ENCODE data around the gene GPD2.
"Not testable (repeated sequence)": the region's sequence is repeated elsewhere in the genome, so short reads cannot be mapped to it uniquely, and the experiment has no call there.

Gene GPD2

DNA sequence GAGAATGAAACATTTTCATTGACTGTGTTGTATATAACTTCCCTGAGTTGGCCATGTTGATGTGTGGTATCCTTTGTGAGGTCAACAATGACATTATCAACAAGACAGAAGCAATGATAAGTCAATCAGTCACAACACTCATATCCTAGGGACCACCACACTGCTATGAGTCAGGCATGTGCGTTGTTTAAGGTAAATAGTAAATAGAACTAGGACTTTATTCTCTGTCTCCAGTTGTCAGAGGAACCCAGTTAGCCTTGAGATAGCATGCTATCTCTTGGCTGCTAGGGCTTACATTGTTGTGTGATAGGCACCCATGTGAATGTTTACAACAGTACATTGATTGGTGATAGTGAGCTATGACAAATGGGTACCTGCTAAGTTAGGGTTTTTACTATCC is 37.3 kb downstream of the GPD2 start:
- DNase-seq, result no peak

DNA sequence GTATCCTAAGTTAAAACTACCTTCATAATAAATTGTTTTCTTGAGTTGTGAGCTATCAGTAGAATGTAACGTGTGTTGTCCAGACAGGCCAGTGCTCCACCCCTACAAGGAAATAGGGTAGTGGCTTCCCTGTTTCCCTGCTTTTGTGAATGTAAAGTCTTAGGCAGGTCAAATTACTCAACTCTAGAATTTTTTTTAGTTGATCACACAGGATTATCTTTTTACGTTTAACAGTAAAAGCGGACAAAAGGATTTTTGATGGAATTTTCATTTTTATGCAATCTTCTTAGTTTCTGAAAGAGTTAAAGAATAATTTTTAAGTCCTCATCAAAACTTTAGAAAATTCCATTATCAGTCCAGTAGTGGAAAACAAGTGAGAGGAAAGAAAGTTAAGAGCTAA is 38.2 kb downstream of the GPD2 start:
- DNase-seq, result no peak

DNA sequence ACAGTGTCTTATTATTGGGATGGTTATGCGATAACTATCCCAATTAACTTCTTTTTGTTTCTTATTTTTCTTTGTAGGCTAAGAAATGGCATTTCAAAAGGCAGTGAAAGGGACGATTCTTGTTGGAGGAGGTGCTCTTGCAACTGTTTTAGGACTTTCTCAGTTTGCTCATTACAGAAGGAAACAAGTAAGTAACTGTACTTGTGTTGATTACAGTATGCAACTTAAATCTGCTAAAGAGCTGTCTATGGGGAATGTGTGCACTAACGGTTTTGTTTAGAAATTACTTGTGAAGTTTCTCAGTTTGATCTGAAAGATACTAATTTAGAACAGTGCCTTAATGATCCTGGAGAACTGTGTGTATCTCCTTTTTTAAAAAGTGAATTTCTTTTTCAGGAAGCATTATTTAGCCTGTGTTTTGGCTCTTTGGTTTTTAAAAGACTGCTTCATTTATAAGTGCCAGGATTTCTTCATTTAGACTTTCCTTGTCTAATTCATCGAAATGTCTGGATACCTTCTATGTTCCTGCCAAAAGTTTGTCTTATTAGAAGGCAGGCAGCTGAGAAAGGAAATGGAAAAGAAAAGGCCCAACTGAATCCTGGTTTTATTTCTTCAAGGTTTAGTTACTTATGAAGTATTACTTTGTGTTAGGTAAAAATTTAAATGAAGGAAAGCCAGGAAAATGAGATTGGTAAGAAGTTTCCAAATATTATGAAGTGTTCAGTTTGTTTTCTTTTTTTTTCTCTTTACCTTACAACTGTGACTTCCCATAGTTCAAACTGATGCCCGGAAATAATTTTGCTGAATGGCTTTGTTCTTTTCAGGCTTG is 40.1 kb downstream of the GPD2 start:
- DNase-seq, result no peak

DNA sequence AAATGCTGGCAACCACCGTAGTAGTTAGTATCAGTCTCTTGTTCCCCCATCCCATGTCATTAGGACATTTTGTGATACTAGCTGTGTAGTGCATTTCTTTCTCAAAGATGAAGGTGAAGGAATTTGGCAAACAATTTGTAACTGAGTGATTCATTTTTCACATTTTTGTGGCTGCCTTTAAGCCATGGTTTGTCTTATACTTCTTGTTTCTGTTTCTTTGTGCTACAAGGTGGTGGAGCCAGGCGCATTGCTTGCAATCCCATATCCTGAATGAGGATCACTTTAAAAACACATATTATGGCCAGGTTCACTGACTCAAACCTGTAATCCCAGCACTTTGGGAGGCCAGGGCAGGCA is 40.6 kb downstream of the GPD2 start:
- no peak for DNase-seq

DNA sequence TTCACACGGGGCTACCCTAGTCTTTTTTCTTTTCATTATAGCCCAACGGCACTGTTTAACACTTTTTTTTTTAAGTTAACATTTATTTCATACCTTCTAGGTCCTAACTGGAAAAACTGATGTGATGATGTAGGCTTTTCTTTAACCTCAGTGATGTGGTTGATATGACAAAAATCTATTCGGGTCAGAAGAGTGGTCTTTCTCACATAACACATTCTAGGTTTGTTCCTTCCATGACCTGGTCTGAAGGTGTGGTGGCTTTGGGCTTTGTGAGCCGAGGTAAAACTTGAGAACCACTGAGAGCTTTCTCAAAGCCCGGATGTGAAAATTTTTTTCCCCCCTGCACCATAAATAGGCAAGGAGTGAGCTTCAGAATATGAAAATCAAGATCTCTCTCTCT is 44.2 kb downstream of the GPD2 start:
- no peak for DNase-seq

DNA sequence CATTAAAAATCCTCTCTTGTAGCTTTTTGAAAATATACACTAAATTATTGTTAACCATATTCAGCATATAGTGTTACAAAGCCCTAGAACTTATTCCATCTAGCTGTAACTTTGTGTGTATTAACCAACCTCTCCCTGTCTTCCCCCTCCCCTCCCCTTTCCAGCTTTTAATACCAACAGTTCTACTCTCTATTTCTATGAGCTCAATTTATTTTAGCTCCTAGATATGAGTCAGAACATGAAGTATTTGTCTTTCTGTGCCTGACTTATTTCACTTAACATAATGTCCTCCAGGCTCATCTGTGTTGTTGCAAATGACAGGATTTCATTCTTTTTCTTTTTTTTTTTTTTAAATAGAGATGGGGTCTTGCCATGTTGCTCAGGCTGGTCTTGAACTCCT is 45.1 kb downstream of the GPD2 start:
- DNase-seq, result no peak

DNA sequence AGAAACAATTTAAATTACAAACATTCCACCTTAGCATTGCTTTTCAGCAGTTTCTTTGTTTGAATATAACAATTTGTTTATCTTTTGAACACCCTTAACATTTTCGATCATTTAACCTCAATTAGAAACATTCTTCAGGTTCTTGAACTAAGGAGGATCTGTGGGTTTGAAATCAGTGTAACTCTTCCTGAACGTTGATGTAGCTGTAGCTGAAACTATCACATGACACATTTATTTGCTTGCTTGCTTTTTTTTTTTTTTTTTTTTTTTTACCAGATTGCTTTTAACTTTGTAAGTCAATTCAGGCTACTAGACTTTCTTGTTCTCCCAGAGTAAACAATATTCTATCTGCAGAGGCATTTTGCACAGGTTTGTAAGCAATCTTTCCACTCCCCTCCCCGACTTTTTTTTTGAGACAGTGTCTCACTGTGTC is 47.6 kb downstream of the GPD2 start:
- DNase-seq, result no peak

DNA sequence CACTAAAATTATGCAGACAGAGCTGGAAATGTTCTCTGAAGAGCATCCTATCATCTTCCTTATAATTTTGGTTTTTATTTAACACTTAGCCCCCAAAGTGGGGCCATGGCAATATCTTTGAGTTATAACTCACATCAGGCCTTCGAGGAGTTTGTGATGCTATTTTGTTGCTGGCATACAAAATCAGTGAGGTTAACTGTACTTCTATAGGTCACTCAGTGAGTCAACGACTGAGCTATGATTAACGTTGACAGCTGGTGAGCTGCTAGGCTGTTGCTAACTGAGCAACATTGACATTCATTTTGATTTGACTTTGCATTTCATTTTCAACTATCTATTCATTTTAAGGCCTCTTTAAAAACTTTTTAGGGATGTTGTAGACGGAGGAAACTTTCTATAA is 50.0 kb downstream of the GPD2 start:
- no peak for DNase-seq

DNA sequence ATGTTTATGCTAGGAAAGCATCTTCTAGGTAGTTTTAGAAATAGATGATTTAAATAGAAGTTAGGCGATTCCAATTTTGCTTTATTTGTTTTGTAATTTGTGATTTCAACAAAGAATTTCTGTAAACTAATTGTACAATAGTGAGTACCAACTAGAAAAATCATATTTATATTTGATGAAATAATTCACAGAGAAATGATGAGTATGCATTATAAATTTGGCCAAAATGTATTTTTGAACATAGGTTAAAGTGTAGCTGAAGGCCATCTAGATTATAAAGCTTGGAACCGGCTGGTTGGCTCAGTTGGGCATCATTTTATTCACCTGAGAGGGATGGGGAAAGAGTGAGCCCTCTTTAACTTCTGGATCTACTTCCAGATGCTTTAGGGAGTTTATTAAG is 50.4 kb downstream of the GPD2 start:
- no peak for DNase-seq

DNA sequence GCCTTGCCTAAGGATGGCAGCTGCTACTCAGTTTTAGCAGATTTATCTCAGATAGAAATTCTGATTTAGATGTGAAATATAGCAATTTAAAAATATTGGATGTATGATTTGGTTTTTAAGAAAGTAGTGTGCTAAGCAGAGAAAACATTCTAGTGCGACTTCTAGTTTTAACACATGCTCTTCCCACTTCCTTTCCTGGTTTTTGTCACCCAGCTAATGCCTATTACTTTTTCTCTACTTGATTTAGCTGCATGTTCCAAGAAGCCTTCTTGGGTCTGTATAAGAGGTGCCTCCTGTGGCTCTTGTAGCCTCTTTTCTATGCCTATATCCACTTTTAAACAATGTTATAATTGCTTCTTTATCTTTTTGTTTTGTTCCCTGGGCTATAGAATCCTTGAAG is 53.0 kb downstream of the GPD2 start:
- no peak for DNase-seq

DNA sequence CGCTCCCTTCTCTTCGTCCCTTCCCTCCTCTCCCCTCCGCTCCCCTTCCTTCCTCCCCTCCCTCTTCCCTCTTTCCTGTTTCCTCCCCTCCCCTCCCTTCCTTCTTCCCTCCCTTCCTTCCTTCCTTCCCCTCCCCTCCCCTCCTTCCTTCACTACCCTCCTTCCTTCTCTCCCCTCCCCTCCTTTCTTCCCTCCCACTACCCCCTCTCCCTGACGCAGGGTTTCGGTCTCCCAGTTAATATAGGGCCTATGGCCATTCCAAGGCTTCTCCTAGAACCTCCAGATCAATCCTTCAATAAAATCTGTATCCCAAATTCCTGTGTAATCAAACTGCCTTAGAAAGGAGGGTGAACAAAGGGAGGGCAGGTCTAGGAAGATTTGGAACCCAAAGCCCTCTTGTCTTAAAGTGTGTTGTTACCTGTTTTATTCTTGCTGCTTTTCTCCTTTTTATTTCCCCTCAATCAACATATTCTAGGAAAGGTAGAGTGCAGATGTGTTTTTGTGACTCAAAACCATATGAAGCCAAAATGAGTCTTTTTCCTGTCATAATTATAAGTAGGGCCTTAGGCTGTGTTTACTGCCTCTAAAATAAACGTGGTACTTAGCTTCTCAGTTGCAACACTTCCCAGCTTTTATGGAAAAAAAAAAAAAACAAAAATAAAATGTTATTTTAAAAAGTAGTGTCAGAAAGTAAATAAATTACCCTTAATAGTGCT is 53.7 kb downstream of the GPD2 start:
- DNase-seq, result no peak

DNA sequence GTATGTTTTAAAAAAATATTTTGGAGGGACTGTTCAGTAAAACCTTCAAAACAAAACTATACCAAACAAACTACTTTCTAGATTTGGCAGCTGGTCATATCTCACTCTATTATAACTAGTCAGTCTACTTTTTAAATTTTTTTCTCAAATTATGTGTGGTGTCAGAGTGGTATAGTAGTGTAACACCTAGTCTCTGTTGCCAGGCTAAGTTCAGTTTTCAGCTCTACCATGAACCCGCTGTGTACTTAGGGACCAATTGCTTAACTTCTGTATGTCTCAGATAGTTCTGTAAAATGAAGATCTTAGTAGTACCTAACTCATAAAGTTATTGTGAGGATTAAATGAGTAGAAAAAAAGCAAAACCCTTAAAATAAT is 54.3 kb downstream of the GPD2 start:
- no peak for DNase-seq

DNA sequence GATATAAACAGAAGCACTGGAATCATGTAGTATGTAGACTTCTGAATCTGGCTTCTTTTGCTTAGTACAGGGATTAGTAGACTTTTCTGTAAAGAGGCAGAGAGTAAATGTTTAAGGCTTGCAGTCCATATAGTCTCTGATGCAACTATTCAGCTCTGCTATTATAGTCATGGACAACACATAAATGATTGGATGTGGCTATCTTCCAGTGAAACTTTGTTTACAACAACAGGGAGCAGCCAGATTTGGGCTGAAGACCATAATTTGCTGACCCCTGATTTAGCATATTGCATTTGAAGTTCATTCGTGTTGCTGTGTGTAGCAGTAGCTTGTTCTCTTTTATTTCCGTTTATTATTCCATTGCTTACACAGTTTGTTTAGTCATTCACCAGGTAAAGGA is 55.0 kb downstream of the GPD2 start:
- DNase-seq, result no peak

DNA sequence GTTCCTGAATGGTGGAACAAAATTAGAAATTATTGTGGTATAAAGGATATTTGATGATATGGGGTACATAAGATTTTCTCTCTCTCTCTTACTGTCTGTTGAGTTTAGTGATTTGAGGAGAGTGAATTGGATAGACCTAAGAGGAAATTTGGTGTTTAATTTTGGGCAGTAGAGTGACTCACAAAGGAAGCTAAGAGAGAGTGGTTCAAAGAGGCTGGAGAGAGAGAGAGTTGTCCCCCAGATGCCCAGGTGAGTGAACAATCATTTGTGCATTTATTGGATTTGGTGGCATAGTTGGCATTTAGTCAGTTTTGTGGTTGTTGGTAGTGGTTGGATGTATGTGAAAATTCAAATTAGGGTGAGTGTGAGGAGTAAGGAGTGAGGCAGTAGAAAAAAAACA is 56.8 kb downstream of the GPD2 start:
- DNase-seq, result no peak

DNA sequence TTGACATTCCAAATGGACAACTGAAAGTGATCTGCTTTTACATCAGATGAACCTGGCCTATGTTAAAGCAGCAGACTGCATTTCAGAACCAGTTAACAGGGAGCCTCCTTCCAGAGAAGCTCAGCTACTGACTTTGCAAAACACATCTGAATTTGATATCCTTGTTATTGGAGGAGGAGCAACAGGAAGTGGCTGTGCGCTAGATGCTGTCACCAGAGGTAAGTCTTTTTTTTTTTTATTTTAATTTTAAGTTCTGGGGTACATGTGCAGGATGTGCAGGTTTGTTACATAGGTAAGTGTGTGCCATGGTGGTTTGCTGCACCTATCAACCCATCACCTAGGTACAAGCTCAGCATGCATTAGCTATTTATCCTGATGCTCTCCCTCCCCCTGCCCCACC is 59.8 kb downstream of the GPD2 start:
- DNase-seq, result not testable (repeated sequence)

DNA sequence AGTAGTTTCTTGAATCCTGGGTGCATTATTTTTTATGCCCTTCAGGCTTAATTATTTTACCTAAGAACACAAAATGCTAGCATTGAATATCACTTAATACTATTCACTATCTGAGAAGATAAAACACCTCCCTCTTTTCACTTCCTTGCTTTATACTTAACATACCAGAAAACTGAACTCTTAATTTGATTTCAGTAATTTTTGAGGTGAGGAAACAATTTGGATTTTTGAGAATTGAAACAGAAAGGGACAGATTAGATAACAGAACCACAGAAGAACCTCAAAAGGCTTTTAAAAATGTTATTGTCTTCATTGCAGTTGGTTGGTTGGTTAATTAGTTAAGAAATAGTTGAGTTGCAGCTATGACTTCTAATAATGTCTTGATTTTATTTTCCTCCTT is 69.5 kb downstream of the GPD2 start:
- DNase-seq, result no peak

DNA sequence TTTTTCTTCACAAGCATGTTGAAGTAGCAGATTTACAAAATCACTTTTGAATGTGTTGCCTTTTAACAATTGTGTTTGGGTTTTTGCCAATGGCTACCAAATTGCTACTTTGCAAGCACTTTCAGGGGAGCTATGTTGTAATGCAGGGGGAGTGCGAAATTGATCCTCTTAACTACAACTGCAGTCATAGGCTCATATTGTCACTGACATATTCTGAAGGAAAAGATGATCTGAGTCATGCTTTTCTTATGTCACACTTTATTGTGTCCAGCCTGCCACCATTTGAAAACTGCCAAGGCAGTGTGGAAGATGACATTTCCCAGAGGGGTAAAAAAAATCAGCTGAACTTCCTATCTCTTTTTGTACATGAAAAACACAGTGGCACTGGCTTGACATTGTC is 74.9 kb downstream of the GPD2 start:
- DNase-seq, result no peak

DNA sequence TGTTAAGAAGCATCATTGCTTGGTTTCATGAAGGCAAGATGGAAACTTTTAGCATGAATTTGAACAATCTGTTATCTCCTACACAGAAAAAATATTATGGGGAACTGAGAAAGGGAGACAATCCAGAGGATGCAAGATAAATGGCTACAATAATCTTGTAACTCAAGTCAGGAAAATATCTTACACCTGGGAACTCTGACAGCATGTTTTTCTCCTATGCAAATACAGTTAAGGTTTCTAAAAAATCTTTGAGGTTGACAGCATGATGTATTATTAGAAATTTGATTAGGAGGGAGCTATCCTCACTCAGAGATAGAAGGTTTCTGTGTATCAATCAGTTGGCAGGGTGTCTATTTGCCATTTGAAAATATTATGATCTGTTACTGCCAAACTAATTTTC is 75.6 kb downstream of the GPD2 start:
- no peak for DNase-seq

DNA sequence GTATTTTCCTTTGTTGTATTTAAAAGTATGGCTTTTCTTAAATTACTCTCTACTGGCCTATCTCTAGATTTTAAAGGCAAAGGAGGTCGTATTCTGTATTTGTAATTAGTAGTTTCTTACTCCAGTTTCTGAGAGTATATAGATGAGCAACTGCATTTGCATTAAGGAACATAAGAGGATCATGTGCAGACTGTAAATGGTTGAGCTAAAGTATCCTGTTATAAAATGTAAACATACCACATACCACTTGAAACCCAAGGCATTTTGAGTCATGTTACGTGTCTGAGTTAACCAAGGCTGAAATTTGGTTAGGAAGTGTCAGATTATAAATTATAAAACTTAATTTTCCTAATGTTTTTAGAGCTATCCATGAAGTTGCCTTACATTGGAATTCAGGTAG is 76.3 kb downstream of the GPD2 start:
- no peak for DNase-seq

DNA sequence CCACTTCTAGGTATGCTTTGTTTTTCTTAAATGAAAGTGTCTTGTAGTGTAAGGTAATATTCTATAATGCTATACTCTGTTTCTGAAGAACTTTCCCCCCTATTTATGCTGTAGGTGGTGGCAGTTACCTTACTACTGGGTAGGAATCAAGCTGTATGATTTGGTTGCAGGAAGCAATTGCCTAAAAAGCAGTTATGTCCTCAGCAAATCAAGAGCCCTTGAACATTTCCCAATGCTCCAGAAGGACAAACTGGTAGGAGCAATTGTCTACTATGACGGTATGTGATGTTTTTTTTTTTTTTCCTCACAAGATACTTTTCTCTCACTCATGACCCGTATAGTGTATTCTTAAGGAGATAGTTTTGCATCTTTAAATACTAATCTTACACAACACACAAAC is 77.0 kb downstream of the GPD2 start:
- DNase-seq, result no peak

DNA sequence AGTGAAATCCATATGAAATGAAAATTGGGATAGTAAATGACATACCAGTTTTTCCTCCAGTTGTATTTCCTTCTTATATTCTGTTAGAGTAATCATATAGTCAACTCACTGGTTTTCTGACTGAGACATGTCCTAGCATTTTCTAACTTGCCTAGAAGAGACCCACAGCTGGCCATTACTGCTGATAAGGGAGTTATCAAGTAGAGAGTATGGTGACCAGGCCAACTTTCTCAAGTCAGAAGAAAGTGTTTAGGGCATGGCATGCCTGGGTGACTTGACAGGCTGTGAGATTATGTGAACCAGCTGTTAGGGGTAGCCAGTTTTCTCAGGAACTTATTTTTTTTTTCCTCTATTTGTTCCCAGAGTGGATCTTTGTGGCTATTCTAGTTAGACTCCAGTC is 81.2 kb downstream of the GPD2 start:
- no peak for DNase-seq

DNA sequence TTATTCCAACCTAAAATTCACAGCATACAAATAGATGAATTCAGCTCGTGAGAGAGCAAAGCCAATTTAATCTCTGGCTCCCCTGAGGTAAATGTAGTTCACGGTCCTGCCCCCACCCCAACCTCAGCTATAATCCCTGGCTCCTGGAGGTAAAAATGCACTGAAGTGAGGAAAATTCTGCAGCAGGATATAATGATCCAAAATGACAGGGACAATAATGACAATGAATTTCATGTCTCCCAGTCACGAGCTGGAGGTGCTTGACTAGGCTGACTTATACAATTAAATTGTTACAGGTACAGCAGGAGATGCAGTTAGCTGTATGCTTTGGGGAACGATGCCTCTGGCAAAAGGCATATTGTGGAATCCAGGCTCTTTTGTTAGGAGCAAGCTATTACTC is 82.0 kb downstream of the GPD2 start:
- no peak for DNase-seq

DNA sequence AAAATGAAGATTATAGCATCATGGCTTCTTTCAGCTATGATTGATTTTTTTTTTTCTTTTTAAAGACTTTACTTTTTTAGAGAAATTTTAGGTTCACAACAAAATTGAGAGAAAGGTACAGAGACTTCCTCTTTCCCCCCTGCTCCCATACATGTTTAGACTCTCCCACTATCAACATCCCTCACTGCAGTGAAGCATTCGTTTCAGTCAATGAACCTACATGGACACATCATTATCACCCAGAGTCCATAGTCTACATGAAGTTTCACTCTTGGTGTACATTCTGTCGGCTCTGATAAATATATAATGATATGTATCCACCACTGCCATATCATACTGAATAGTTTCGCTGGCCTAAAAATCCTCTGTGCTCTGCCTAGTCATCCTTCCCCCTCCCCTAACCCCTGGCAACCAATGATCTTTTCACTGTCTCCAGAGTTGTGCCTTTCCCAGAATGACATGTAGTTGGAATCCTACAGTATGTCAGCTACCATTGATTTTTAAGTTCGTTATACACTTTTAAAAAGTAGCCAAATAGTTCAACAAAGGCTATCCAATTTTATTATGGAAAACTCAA is 86.8 kb downstream of the GPD2 start:
- DNase-seq, result no peak
